SK-N-SH treated with all-trans-retinoic acid at 6 μM for 48 hours (cell line): ENCODE data around the gene ARID2.

Source experiments
- ESRRG ChIP-seq: fragments of 250-450 bp; sonication (Bioruptor Pico); IDR thresholded peaks from 2 replicates; pipeline ENCODE4 v1.6.1; 2021; ENCODE audit warnings: mild to moderate bottlenecking
- GLIS3 ChIP-seq: fragments of 250-450 bp; sonication (Bioruptor Pico); IDR thresholded peaks from 2 replicates; pipeline ENCODE4 v1.5.0; 2020; ENCODE audit warnings: mild to moderate bottlenecking, moderate library complexity
- ISL1 ChIP-seq: fragments of 250-450 bp; sonication (Bioruptor Pico); IDR thresholded peaks from 2 replicates; pipeline ENCODE4 v2.1.2; 2022; ENCODE audit warnings: mild to moderate bottlenecking, moderate library complexity
- RARB ChIP-seq: fragments of 250-450 bp; sonication (Bioruptor Pico); IDR thresholded peaks from 2 replicates; pipeline ENCODE4 v1.8.0; 2021; ENCODE audit warnings: mild to moderate bottlenecking, moderate library complexity
- ZNF8 ChIP-seq: fragments of 450-650 bp; formaldehyde crosslinking; IDR thresholded peaks from 2 replicates; pipeline ENCODE4 v1.5.0; 2020; ENCODE audit warnings: mild to moderate bottlenecking, moderate library complexity
- TF ChIP-seq, protein P1 (sequence below): fragments of 250-450 bp; sonication (Bioruptor Pico); IDR thresholded peaks from 2 replicates; pipeline ENCODE4 v1.8.0; 2020; ENCODE audit warnings: mild to moderate bottlenecking, moderate library complexity, borderline replicate concordance

DNA sequence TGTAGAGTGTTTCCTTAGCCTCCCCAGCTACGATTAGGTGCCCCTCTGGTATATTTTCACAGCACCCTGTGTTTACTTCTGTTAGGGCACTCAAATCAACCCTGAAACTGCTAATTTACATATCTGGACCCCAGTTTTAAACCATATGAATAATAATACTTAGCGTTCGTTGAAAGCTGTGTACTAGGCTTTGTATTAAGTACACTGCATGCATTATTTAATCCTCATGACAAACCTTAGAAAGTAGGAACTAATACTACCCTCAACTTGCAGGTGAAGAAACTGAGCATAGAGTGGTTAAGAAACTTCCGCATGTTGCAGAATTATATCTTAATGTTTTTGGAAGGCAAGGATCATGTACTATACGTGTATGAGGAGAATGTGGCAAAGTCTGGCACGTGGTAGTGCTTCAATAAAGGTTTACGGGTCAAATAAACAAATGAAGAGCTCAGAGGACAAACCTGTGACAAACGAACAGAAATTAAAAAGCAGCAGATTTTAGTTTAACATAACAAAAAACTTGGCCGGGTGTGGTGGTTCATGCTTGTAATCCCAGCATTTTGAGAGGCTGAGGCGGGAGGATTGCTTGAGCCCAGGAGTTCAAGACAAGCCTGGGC, 22.2 kb upstream of the ARID2 start:
- TF ChIP-seq ZNF8 (CRISPR knock-in tag), result no peak
- TF ChIP-seq GLIS3 (CRISPR knock-in tag), result no peak
- no peak for TF ChIP-seq RARB (CRISPR knock-in tag)
- TF ChIP-seq ISL1 (CRISPR knock-in tag), result no peak
- TF ChIP-seq, protein P1, sequence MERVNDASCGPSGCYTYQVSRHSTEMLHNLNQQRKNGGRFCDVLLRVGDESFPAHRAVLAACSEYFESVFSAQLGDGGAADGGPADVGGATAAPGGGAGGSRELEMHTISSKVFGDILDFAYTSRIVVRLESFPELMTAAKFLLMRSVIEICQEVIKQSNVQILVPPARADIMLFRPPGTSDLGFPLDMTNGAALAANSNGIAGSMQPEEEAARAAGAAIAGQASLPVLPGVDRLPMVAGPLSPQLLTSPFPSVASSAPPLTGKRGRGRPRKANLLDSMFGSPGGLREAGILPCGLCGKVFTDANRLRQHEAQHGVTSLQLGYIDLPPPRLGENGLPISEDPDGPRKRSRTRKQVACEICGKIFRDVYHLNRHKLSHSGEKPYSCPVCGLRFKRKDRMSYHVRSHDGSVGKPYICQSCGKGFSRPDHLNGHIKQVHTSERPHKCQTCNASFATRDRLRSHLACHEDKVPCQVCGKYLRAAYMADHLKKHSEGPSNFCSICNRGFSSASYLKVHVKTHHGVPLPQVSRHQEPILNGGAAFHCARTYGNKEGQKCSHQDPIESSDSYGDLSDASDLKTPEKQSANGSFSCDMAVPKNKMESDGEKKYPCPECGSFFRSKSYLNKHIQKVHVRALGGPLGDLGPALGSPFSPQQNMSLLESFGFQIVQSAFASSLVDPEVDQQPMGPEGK (CRISPR knock-in tag), result no peak
- TF ChIP-seq ESRRG (CRISPR knock-in tag), result no peak
